GM10266 (cell line): ENCODE data around the gene NR1D2.

Source experiments
- DNase-seq: peaks from one replicate; pipeline ENCODE4 v3.0.0; 2012; ENCODE audit errors: extremely low spot score
- CTCF ChIP-seq: IDR thresholded peaks from 2 replicates; pipeline ENCODE4 v1.5.1; 2012; ENCODE audit warnings: mild to moderate bottlenecking, low read depth; ENCODE audit not compliant: control insufficient read depth, insufficient read depth; ENCODE audit errors: missing control alignments

NR1D2 gene

GRCh38 chr3:23953523-23953922, 8.4 kb downstream of the NR1D2 start:
- no peak for TF ChIP-seq CTCF

GRCh38 chr3:23954144-23954543, 9.1 kb downstream of the NR1D2 start:
- no peak for DNase-seq
- no peak for TF ChIP-seq CTCF

More at GRCh38 chr3:23953523-23953922, 8.4 kb downstream of the NR1D2 start:
- DNase-seq = no peak

GRCh38 chr3:23956701-23957100, 11.6 kb downstream of the NR1D2 start:
- no peak for DNase-seq
- TF ChIP-seq CTCF = no peak

- DNase-seq = no peak
- TF ChIP-seq CTCF = no peak
These were observed 14.2 kb downstream of the NR1D2 start for GRCh38 chr3:23959135-23959900.

- TF ChIP-seq CTCF = no peak
- DNase-seq = no peak
These were observed 15.6 kb downstream of the NR1D2 start for GRCh38 chr3:23960649-23961048.

- no peak for DNase-seq
- no peak for TF ChIP-seq CTCF
These were observed 16.0 kb downstream of the NR1D2 start for GRCh38 chr3:23961066-23961465.

GRCh38 chr3:23961913-23962312, 16.8 kb downstream of the NR1D2 start:
- no peak for TF ChIP-seq CTCF
- no peak for DNase-seq
